SK-N-MC (cell line): Measurements from ENCODE around the gene DLG5.

ENCODE experiments used
- DNase-seq: peaks from one replicate; pipeline ENCODE4 v3.0.0-alpha.2; 2011; ENCODE audit warnings: low read depth, low spot score
- H3K27ac ChIP-seq: fragments of 200-600 bp; sonication (generic); 2 replicates; pipeline ENCODE4 v1.5.1; 2016; ENCODE audit warnings: mixed run types
- H3K36me3 ChIP-seq: fragments of 200-600 bp; sonication (generic); 2 replicates; pipeline ENCODE4 v1.6.1; 2017; ENCODE audit warnings: antibody characterized with exemption, low read length, mixed read lengths; ENCODE audit not compliant: insufficient read depth
- H3K4me3 ChIP-seq: fragments of 200-600 bp; sonication (generic); 2 replicates; pipeline ENCODE4 v1.5.1; 2016
- H3K9ac ChIP-seq: fragments of 200-600 bp; sonication (generic); 2 replicates; pipeline ENCODE4 v1.8.0; 2017; ENCODE audit warnings: mixed run types, mixed read lengths; ENCODE audit not compliant: insufficient read length
- H3K9me3 ChIP-seq: fragments of 200-600 bp; sonication (generic); 2 replicates; pipeline ENCODE4 v1.6.1; 2017; ENCODE audit warnings: low read depth, mild to moderate bottlenecking, antibody characterized with exemption, low read length, moderate library complexity, mixed read lengths
- EZH2 ChIP-seq: fragments of 200-600 bp; sonication (generic); IDR thresholded peaks from one replicate; pipeline ENCODE4 v1.6.1; 2017; ENCODE audit warnings: antibody characterized with exemption
- FOXP2 ChIP-seq: optimal IDR thresholded peaks from 2 replicates; pipeline ENCODE3; 2011; ENCODE audit warnings: mild to moderate bottlenecking, moderate library complexity; ENCODE audit not compliant: insufficient read depth; ENCODE audit errors: extremely low read length, control extremely low read depth
- POLR2AphosphoS5 ChIP-seq: IDR thresholded peaks from 2 replicates; pipeline ENCODE4 v1.6.1; 2012; ENCODE audit warnings: mild to moderate bottlenecking, low read depth, low read length, borderline replicate concordance

Gene DLG5

GRCh38 chr10:77865580-77866324 lies 60.8 kb downstream of the DLG5 start:
- Histone ChIP-seq H3K4me3 (no peak overlapping the region), H3K9me3 (no peaks in the 10 kb centered on the region), H3K27ac (no peak overlapping the region), H3K9ac (no peak overlapping the region), H3K36me3 (no peaks in the 10 kb centered on the region)
- TF ChIP-seq POLR2AphosphoS5 (no peak), FOXP2 (no peak), EZH2 (no peak)
- DNase-seq: no peak

GRCh38 chr10:77864151-77864851 lies 62.3 kb downstream of the DLG5 start:
- Histone ChIP-seq H3K36me3 (no peaks in the 10 kb centered on the region), H3K4me3 (no peak overlapping the region), H3K27ac (no peak overlapping the region), H3K9me3 (no peaks in the 10 kb centered on the region), H3K9ac (no peak overlapping the region)
- TF ChIP-seq EZH2 (no peak), FOXP2 (no peak), POLR2AphosphoS5 (no peak)
- no peak for DNase-seq

GRCh38 chr10:77863446-77863845 lies 63.1 kb downstream of the DLG5 start:
- Histone ChIP-seq H3K9ac (no peak overlapping the region), H3K27ac (no peak overlapping the region), H3K36me3 (no peaks in the 10 kb centered on the region), H3K9me3 (no peaks in the 10 kb centered on the region), H3K4me3 (no peak overlapping the region)
- no peak for DNase-seq
- TF ChIP-seq EZH2 (no peak), FOXP2 (no peak), POLR2AphosphoS5 (no peak)

- TF ChIP-seq FOXP2 (no peak), POLR2AphosphoS5 (no peak), EZH2 (no peak)
- Histone ChIP-seq H3K9me3 (no peaks in the 10 kb centered on the region), H3K27ac (no peak overlapping the region), H3K9ac (no peak overlapping the region), H3K4me3 (no peak overlapping the region), H3K36me3 (no peaks in the 10 kb centered on the region)
- no peak for DNase-seq
Measured at GRCh38 chr10:77862595-77862994, 64.0 kb downstream of the DLG5 start.

- no peak overlapping the region for H3K9ac ChIP-seq
- H3K36me3 ChIP-seq: no peaks in the 10 kb centered on the region
- TF ChIP-seq FOXP2: no peak
- TF ChIP-seq EZH2: no peak
- no peak for TF ChIP-seq POLR2AphosphoS5
- H3K27ac ChIP-seq: no peak overlapping the region
- no peaks in the 10 kb centered on the region for H3K9me3 ChIP-seq
- no peak overlapping the region for H3K4me3 ChIP-seq
- DNase-seq: no peak
Measured at GRCh38 chr10:77861366-77861765, 65.2 kb downstream of the DLG5 start.

- Histone ChIP-seq H3K9ac (no peak overlapping the region), H3K4me3 (no peak overlapping the region), H3K36me3 (no peaks in the 10 kb centered on the region), H3K27ac (no peak overlapping the region), H3K9me3 (no peaks in the 10 kb centered on the region)
- TF ChIP-seq POLR2AphosphoS5 (no peak), FOXP2 (no peak)
- DNase-seq: no peak
Measured at GRCh38 chr10:77859865-77860282, 66.7 kb downstream of the DLG5 start.

- H3K9ac ChIP-seq: no peak overlapping the region
- H3K36me3 ChIP-seq: no peaks in the 10 kb centered on the region
- H3K27ac ChIP-seq: no peak overlapping the region
- DNase-seq: no peak
- H3K4me3 ChIP-seq: no peak overlapping the region
- H3K9me3 ChIP-seq: no peaks in the 10 kb centered on the region
- no peak for TF ChIP-seq FOXP2
- no peak for TF ChIP-seq POLR2AphosphoS5
- TF ChIP-seq EZH2: no peak
Measured at GRCh38 chr10:77859200-77859864, 67.2 kb downstream of the DLG5 start.

- Histone ChIP-seq H3K4me3 (no peak overlapping the region), H3K36me3 (no peaks in the 10 kb centered on the region), H3K9ac (no peak overlapping the region), H3K9me3 (no peaks in the 10 kb centered on the region), H3K27ac (no peak overlapping the region)
- no peak for TF ChIP-seq FOXP2
- TF ChIP-seq EZH2: no peak
- no peak for TF ChIP-seq POLR2AphosphoS5
- no peak for DNase-seq
Measured at GRCh38 chr10:77857272-77857671, 69.3 kb downstream of the DLG5 start.
